ENCODE results near the gene DEXI.

Gene DEXI

DNA sequence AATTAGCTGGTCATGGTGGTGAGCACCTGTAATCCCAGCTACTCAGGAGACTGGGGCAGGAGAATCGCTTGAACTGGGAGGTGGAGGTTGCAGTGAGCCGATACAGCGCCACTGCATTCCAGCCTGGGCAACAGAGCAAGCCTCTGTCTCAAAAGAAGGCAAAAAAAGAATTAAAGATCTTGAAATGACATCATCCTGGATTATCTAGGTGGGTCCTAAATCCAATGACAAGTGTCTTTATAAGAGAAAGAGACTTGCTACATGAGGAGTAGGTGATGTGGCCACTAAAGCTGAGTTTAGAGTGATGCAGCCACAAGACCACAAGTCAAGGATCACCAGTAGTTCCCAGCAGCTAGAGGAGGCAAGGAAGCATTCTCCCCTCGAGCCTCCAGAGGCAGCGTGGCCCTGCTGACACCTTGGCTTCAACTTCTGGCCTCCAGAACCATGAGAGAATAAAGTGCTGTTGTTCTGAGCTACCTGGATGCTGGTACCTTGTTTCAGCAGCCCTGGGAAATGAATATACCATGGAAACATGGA, 49.4 kb downstream of the DEXI start:
- CTCF ChIA-PET = no interaction called here
- no peak for DNase-seq (ENCODE audit: extremely low spot score)
- TF ChIP-seq ZNF384 (IDR thresholded peaks at IDR 0.05) = no peak
- TF ChIP-seq SP1 (IDR thresholded peaks at IDR 0.05) = no peak
- no peak for TF ChIP-seq L3MBTL2 (conservative IDR thresholded peaks at IDR 0.05)
- TF ChIP-seq FOXM1 (IDR thresholded peaks at IDR 0.05; ENCODE audit: borderline replicate concordance) = no peak
- TF ChIP-seq ELF4 (IDR thresholded peaks at IDR 0.05) = no peak
- no peak for TF ChIP-seq ARNT (IDR thresholded peaks at IDR 0.05)
- no peak for TF ChIP-seq BHLHE40 (IDR thresholded peaks at IDR 0.05; ENCODE audit: borderline replicate concordance)
- TF ChIP-seq HDGF (IDR thresholded peaks at IDR 0.05; ENCODE audit: borderline replicate concordance) = no peak
- no peak for TF ChIP-seq FOXK2 (IDR thresholded peaks at IDR 0.05)
- TF ChIP-seq NFRKB (IDR thresholded peaks at IDR 0.05) = no peak
- no peak for TF ChIP-seq CTBP1 (IDR thresholded peaks at IDR 0.05; ENCODE audit: borderline replicate concordance)
- no peak for TF ChIP-seq FOXA1 (IDR thresholded peaks at IDR 0.05)
- POLR2A ChIA-PET = no interaction called here

DNA sequence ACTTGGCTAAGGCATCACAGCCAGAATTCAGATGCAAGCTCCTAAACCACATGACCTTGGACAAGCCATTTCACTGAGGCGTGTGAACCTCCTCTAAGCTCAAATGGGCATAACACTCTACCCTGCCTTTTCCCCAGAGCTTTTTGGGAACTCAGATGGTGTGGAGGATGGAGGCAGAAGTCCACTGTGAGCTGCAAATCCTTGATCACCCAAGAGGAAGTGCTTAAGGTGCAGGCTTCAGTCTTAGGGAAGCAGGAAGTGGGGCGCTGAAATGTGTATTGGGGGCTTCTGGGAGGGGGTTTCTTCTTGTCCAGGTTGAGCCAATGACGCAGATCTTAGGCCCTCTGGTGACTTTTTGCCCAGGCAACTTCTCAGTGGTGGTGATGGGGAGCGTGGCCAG, 52.4 kb downstream of the DEXI start:
- CTCF ChIA-PET = no interaction called here
- TF ChIP-seq L3MBTL2 (conservative IDR thresholded peaks at IDR 0.05) (no peak), ARNT (IDR thresholded peaks at IDR 0.05) (no peak), TARDBP (IDR thresholded peaks at IDR 0.05) (no peak), FOXK2 (IDR thresholded peaks at IDR 0.05) (no peak), ELF4 (IDR thresholded peaks at IDR 0.05) (no peak), LEF1 (IDR thresholded peaks at IDR 0.05; ENCODE audit: borderline replicate concordance) (no peak), NFRKB (IDR thresholded peaks at IDR 0.05) (no peak), SP1 (IDR thresholded peaks at IDR 0.05) (no peak), FOXA1 (IDR thresholded peaks at IDR 0.05) (no peak), FOXM1 (IDR thresholded peaks at IDR 0.05; ENCODE audit: borderline replicate concordance) (no peak), ZNF384 (IDR thresholded peaks at IDR 0.05) (no peak), SUZ12 (IDR thresholded peaks at IDR 0.05) (no peak), BHLHE40 (IDR thresholded peaks at IDR 0.05; ENCODE audit: borderline replicate concordance) (no peak), CTBP1 (IDR thresholded peaks at IDR 0.05; ENCODE audit: borderline replicate concordance) (no peak), HDGF (IDR thresholded peaks at IDR 0.05; ENCODE audit: borderline replicate concordance) (no peak)
- TF ChIP-seq, protein P1, sequence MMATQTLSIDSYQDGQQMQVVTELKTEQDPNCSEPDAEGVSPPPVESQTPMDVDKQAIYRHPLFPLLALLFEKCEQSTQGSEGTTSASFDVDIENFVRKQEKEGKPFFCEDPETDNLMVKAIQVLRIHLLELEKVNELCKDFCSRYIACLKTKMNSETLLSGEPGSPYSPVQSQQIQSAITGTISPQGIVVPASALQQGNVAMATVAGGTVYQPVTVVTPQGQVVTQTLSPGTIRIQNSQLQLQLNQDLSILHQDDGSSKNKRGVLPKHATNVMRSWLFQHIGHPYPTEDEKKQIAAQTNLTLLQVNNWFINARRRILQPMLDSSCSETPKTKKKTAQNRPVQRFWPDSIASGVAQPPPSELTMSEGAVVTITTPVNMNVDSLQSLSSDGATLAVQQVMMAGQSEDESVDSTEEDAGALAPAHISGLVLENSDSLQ (IDR thresholded peaks at IDR 0.05) = no peak
- no peak for DNase-seq (ENCODE audit: extremely low spot score)
- POLR2A ChIA-PET = no interaction called here

DNA sequence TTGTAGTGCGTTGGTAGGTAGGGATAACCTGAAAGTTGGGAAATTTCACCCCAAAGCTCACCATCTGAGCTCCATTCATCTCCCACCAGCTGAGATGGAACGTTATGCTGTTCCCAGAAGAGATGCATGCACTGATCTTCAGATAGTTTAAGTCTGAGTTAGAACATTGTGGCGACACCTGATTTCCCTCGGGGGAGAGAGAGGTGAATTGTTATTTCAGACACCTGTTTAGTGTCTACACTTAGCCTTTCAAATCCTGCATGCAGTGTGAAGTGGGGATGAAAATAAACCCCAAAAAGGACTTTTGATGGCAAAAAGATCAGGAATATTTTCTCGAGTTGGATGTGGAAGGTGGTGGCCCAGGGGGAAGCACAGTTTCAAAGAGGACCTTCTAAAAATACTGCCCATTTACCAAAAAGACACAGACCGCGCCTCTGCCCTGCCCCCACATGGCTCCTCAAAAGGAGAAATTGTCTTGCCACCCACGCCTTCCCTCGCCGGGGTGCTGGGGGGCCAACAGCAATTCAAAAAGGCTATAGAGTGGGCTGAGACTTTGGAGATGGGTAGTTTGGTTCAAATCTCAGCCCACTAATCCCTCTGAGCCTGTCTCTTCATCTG, 53.8 kb downstream of the DEXI start:
- CTCF ChIA-PET = no interaction called here
- no peak for DNase-seq (ENCODE audit: extremely low spot score)
- POLR2A ChIA-PET = no interaction called here
- TF ChIP-seq CTBP1 (IDR thresholded peaks at IDR 0.05; ENCODE audit: borderline replicate concordance) (no peak), LEF1 (IDR thresholded peaks at IDR 0.05; ENCODE audit: borderline replicate concordance) (no peak), SP1 (IDR thresholded peaks at IDR 0.05) (no peak), FOXA1 (IDR thresholded peaks at IDR 0.05) (no peak), FOXM1 (IDR thresholded peaks at IDR 0.05; ENCODE audit: borderline replicate concordance) (no peak), NFRKB (IDR thresholded peaks at IDR 0.05) (no peak), TARDBP (IDR thresholded peaks at IDR 0.05) (no peak), ZNF384 (IDR thresholded peaks at IDR 0.05) (no peak), ARNT (IDR thresholded peaks at IDR 0.05) (no peak), FOXK2 (IDR thresholded peaks at IDR 0.05) (no peak), HDGF (IDR thresholded peaks at IDR 0.05; ENCODE audit: borderline replicate concordance) (no peak), ELF4 (IDR thresholded peaks at IDR 0.05) (no peak)
- TF ChIP-seq, protein P1 (IDR thresholded peaks at IDR 0.05) = no peak

DNA sequence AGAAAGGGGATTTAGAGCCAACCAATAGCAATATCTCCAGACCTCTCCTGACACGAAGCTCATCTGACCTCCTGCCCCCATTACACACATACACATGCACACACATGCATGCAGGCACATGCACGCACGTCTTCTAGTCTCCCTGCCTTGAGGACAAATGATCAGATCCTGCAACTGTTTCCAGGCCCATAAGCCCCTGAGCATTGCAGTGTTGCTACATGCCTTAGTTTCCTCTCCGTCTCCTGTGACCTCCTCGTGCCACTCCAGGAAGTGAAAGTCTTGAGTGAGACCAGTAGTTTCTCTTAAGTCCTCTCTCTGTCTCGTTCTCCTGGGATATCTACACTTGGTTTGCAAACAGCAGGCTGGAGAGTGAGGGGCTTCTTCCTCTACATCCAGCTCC, 57.0 kb downstream of the DEXI start:
- POLR2A ChIA-PET = no interaction called here
- TF ChIP-seq FOXM1 (IDR thresholded peaks at IDR 0.05; ENCODE audit: borderline replicate concordance) (no peak), ARNT (IDR thresholded peaks at IDR 0.05) (no peak), LEF1 (IDR thresholded peaks at IDR 0.05; ENCODE audit: borderline replicate concordance) (no peak), NFRKB (IDR thresholded peaks at IDR 0.05) (no peak), CTBP1 (IDR thresholded peaks at IDR 0.05; ENCODE audit: borderline replicate concordance) (no peak), ELF4 (IDR thresholded peaks at IDR 0.05) (no peak), BHLHE40 (IDR thresholded peaks at IDR 0.05; ENCODE audit: borderline replicate concordance) (no peak), SUZ12 (IDR thresholded peaks at IDR 0.05) (no peak), ZNF384 (IDR thresholded peaks at IDR 0.05) (no peak)
- TF ChIP-seq, protein P1 (IDR thresholded peaks at IDR 0.05) = no peak
- CTCF ChIA-PET = no interaction called here
- no peak for DNase-seq (ENCODE audit: extremely low spot score)

DNA sequence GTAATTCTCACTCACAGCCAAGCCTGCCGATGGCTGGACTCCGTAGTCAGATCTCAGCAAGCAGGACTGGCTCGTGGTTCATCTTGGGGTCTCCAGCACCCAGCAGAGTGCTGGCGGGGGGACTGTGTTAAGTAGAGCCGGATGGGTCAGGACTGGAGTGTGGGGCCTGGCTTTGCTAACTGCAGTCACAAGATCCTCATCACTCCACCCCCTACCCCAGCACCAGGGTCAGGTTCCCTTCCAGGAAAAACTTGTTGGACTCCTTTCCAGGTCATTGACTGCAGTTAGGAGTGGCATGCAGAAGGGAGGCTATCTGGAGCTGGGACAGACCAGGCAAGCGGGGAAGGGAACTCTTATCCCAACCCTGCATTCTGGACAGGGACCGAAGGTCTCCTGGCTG, 59.3 kb downstream of the DEXI start:
- DNase-seq (ENCODE audit: extremely low spot score) = no peak
- ChIA-PET POLR2A (no interaction called here), CTCF (no interaction called here)
- TF ChIP-seq ZNF384 (IDR thresholded peaks at IDR 0.05) (no peak), HDGF (IDR thresholded peaks at IDR 0.05; ENCODE audit: borderline replicate concordance) (no peak), BHLHE40 (IDR thresholded peaks at IDR 0.05; ENCODE audit: borderline replicate concordance) (no peak), ARNT (IDR thresholded peaks at IDR 0.05) (no peak), FOXK2 (IDR thresholded peaks at IDR 0.05) (no peak), TARDBP (IDR thresholded peaks at IDR 0.05) (no peak), ELF4 (IDR thresholded peaks at IDR 0.05) (no peak), LEF1 (IDR thresholded peaks at IDR 0.05; ENCODE audit: borderline replicate concordance) (no peak), CTBP1 (IDR thresholded peaks at IDR 0.05; ENCODE audit: borderline replicate concordance) (no peak), SP1 (IDR thresholded peaks at IDR 0.05) (no peak), FOXM1 (IDR thresholded peaks at IDR 0.05; ENCODE audit: borderline replicate concordance) (no peak), L3MBTL2 (conservative IDR thresholded peaks at IDR 0.05) (no peak), FOXA1 (IDR thresholded peaks at IDR 0.05) (no peak), SUZ12 (IDR thresholded peaks at IDR 0.05) (no peak), NFRKB (IDR thresholded peaks at IDR 0.05) (no peak)
- TF ChIP-seq, protein P1 (IDR thresholded peaks at IDR 0.05) = no peak
